BLaER1 treated with 17β-estradiol and CSF1 and Interleukin-3, amounts not matched to agents 10 nM and 100 nM (cell line): ENCODE measurements around the gene OSBPL5.

ENCODE experiments used
- H3K27ac ChIP-seq, 11 experiments: shearing (Covaris generic); formaldehyde crosslinking; 2 replicates each; pipeline ENCODE4 v1.8.1; 2022
- H3K27me3 ChIP-seq, 11 experiments: shearing (Covaris generic); formaldehyde crosslinking; 2 replicates each; pipeline ENCODE4 v1.8.1; 2022
- H3K36me3 ChIP-seq, 11 experiments: shearing (Covaris generic); formaldehyde crosslinking; 2 replicates each; pipeline ENCODE4 v1.8.1; 2022
- H3K4me1 ChIP-seq, 10 experiments: shearing (Covaris generic); formaldehyde crosslinking; 2 replicates each; pipeline ENCODE4 v1.8.1; 2022
- H3K4me2 ChIP-seq, 11 experiments: shearing (Covaris generic); formaldehyde crosslinking; 2 replicates each; pipeline ENCODE4 v1.8.1; 2022
- H3K4me3 ChIP-seq, 10 experiments: shearing (Covaris generic); formaldehyde crosslinking; 2 replicates each; pipeline ENCODE4 v1.8.1; 2022
- H3K9ac ChIP-seq, 11 experiments: shearing (Covaris generic); formaldehyde crosslinking; 2 replicates each; pipeline ENCODE4 v1.8.1; 2022
- H3K9me3 ChIP-seq, 11 experiments: shearing (Covaris generic); formaldehyde crosslinking; replicated peaks in 1 of 11; 2 replicates each; pipeline ENCODE4 v1.8.1; 2022
- H4K20me1 ChIP-seq, 11 experiments: shearing (Covaris generic); formaldehyde crosslinking; 2 replicates each; pipeline ENCODE4 v1.8.1; 2022
- Cebpa-rat ChIP-seq, 11 experiments: shearing (Covaris generic); IDR thresholded peaks; 2 replicates each; pipeline ENCODE4 v1.8.1; 2022

The OSBPL5 gene

DNA sequence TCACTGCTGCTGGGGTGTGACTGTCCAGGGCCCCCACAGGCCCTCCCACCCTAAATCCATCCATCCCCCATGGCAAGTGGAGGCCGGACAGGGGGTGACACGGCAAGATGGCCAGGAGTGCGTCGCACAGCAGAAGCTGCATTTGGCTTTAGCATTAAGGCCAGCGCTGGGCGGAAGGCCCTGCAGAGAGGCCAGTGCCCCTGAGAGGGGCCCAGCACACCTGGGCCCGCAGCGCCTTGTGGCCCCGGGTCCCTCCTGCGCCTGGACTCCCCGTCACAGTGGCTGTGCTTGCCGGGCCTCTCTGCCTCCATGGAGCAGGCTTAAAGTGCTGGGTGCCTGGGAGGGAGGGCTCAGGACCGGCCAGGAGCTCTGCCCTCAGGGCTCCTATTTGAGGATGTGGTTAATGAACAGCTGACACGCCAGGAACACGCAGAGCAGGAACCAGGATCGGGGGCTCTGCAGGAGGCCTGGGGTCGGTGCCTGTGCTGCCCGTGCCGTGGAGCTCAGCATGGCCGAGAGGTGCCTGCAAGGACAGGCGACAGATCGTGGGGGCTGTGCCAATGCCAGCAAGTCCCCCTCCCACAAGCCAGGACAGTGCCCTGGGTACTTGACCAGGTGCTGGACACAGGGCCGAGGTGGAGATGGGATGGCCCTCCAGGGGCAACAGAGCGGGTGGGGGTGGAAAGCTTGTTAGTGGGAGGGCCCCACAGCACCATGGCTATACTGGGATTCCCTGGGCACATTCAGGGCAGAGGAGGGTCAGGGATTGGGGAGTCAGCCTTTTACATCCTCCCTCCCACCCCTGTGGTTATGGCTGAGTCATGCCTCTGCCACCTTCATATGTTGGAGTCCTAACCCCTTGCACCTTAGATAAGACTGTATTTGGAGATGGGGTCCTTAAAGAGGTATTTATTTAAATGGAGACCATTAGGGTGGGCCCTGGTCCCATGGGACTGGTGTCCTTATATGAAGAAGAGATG, 77.0 kb downstream of the OSBPL5 start:
- Histone ChIP-seq H4K20me1 (peaks cover 0 to 61% (median 0%) of the 10 kb centered on the region in 11 experiments; a peak in 7 of 22 replicates), H3K9me3 (no peaks in the 10 kb centered on the region), H3K36me3 (peaks cover 0 to 27% (median under 1%) of the 10 kb centered on the region in 11 experiments; a peak in 8 of 22 replicates), H3K27me3 (no peaks in the 10 kb centered on the region), H3K9ac (peak overlapping the region in 5 of 11 experiments; percentile 11 to 48 (median 17); a peak in 3 of 22 replicates), H3K27ac (peak overlapping the region in 3 of 11 experiments; percentile 26 to 32 (median 29); a peak in 2 of 22 replicates), H3K4me3 (no peak overlapping the region), H3K4me2 (peak overlapping the region in 9 of 11 experiments; percentile 34 to 81 (median 56); a peak in 16 of 22 replicates), H3K4me1 (peaks cover 5 to 25% (median 11%) of the 10 kb centered on the region in 10 experiments; a peak in 19 of 20 replicates)
- TF ChIP-seq Cebpa-rat (IDR thresholded peaks at IDR 0.05) = no peak

DNA sequence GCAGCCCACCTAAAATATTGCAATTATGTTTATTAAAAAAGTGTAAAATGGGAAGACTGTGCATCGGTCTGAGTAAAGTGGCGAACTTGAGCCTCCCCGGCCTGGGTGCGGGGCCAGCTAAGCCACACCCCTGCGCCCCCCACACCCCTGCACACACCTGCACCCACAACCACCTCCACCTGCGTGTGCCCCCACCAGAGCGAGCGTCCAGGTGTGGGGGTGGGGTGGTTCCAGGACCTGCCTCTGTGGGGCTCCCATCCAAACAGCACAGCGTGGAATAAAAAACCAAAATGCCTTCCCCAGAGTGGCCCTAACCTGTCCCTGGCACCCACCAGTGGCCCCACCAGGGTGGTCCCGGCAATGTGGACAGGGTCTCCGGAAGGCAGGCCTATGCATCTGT, 77.7 kb downstream of the OSBPL5 start:
- peaks cover 0 to 26% (median 0%) of the 10 kb centered on the region in 11 experiments; a peak in 7 of 22 replicates for H3K36me3 ChIP-seq
- H3K27ac ChIP-seq = no peak overlapping the region
- peaks cover 5 to 25% (median 11%) of the 10 kb centered on the region in 10 experiments; a peak in 19 of 20 replicates for H3K4me1 ChIP-seq
- no peak overlapping the region for H3K4me3 ChIP-seq
- TF ChIP-seq Cebpa-rat (IDR thresholded peaks at IDR 0.05) = no peak
- no peaks in the 10 kb centered on the region for H3K9me3 ChIP-seq
- H3K27me3 ChIP-seq = no peaks in the 10 kb centered on the region
- peak overlapping the region in 2 of 11 experiments; percentile 52 to 78; a peak in 2 of 22 replicates for H3K4me2 ChIP-seq
- peak overlapping the region in 2 of 11 experiments; percentile 17 to 43; a peak in 2 of 22 replicates for H3K9ac ChIP-seq
- peaks cover 0 to 53% (median 0%) of the 10 kb centered on the region in 11 experiments; a peak in 7 of 22 replicates for H4K20me1 ChIP-seq

DNA sequence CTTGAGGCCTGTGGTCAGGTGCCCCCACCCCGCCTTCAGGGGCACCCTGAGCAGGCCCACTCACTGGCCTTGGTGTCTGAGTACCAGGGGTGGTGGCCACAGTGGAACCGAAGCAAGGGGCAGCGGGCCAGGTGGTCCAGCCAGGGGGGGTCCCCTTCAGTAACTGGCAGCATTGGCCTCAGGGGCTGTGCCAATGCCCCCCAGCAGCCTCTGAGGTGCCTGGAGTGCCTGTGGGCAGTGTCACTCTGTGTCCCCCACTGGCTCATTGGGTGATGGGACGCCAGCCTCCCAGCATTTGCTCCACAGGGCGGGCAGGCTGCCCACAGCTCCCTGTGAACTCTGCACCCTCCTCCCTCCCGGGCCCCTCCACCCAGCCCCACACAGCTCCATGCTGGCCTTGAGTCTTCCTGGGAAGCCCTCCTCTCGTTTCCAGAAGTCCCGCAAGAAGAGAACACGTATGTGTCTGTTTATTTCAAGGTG, 78.4 kb downstream of the OSBPL5 start:
- Histone ChIP-seq H3K4me2 (no peak overlapping the region), H3K27me3 (no peaks in the 10 kb centered on the region), H3K4me1 (peaks cover 5 to 21% (median 11%) of the 10 kb centered on the region in 10 experiments; a peak in 19 of 20 replicates), H3K27ac (no peak overlapping the region), H3K4me3 (no peak overlapping the region), H3K36me3 (peaks cover 0 to 26% (median 0%) of the 10 kb centered on the region in 11 experiments; a peak in 7 of 22 replicates), H3K9me3 (no peaks in the 10 kb centered on the region), H3K9ac (no peak overlapping the region), H4K20me1 (peaks cover 0 to 50% (median 0%) of the 10 kb centered on the region in 11 experiments; a peak in 7 of 22 replicates)
- no peak for TF ChIP-seq Cebpa-rat (IDR thresholded peaks at IDR 0.05)

DNA sequence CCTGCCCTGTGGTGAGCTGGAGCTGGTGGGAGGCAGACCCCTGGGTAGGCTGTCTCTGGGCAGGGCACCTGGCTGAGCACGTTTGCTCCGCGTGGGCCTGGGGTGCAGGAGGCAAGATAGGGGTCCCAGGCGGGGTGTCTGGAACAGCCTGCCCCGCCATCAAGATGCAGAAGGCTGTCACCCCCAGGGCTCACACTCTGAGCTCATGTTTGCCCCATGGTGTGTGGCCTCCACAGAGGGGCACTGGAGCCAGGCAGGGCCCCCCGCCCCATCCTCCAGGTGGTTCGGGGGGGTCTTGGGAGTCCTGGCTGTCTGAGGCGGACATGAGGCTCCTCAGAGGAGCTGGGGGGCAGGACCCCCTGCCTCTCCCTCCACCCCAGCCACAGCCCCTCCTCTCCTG, 79.0 kb downstream of the OSBPL5 start:
- Histone ChIP-seq H3K4me3 (no peak overlapping the region), H3K36me3 (peaks cover 0 to 23% (median 0%) of the 10 kb centered on the region in 11 experiments; a peak in 7 of 22 replicates), H3K9me3 (no peaks in the 10 kb centered on the region), H4K20me1 (peaks cover 0 to 44% (median 0%) of the 10 kb centered on the region in 11 experiments; a peak in 6 of 22 replicates), H3K27me3 (no peaks in the 10 kb centered on the region), H3K4me1 (peaks cover 5 to 19% (median 11%) of the 10 kb centered on the region in 10 experiments; a peak in 19 of 20 replicates), H3K4me2 (no peak overlapping the region), H3K9ac (no peak overlapping the region), H3K27ac (no peak overlapping the region)
- TF ChIP-seq Cebpa-rat (IDR thresholded peaks at IDR 0.05) = no peak

DNA sequence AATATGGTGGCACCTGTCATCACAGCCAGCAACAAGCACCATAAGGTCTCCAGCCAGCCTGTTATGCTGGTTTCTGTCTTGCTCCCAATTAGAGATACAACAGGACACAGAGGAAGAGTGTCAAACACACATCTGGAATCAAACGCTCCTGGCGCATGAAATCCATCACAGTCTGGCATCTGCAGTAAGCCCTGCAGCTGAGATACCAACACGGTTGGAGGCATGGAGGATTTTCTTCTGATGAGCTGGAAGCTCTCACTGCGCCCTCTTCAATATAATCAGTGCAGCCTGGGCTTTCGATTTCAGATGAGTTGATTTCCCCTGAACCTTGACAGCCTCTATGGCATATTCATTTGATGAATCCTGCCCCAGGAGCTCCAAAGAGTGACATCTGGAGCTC, 80.1 kb downstream of the OSBPL5 start:
- Histone ChIP-seq H3K4me2 (no peak overlapping the region), H3K4me1 (peaks cover 5 to 19% (median 11%) of the 10 kb centered on the region in 10 experiments; a peak in 19 of 20 replicates), H3K27ac (no peak overlapping the region), H3K36me3 (peaks cover 0 to 13% (median 0%) of the 10 kb centered on the region in 11 experiments; a peak in 5 of 22 replicates), H3K4me3 (no peak overlapping the region), H4K20me1 (peaks cover 0 to 34% (median 0%) of the 10 kb centered on the region in 11 experiments; a peak in 6 of 22 replicates), H3K9ac (no peak overlapping the region), H3K9me3 (no peaks in the 10 kb centered on the region), H3K27me3 (no peaks in the 10 kb centered on the region)
- no peak for TF ChIP-seq Cebpa-rat (IDR thresholded peaks at IDR 0.05)

DNA sequence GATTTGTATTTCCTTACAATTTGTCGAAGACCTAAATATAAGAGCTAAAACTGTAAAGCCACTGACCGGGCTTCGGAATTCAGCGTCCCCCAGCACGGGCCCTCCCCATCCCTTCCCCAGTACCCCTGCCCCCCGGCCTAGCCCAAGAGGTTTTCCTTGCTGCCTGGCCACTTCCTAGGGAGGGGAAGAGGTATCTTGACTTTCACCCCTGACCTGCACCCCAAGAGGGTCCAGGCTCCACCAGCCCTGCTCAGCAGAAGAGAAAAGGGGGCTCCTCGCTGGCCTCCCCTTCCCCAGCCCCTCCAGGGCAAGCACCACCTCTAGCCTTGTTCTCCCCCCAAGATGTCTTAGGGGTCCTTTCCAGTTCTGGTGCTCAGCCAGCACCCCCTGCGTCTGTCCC, 81.8 kb downstream of the OSBPL5 start:
- H4K20me1 ChIP-seq = peaks cover 0 to 16% (median 0%) of the 10 kb centered on the region in 11 experiments; a peak in 5 of 22 replicates
- no peaks in the 10 kb centered on the region; a peak in 1 of 22 replicates for H3K36me3 ChIP-seq
- H3K27me3 ChIP-seq = no peaks in the 10 kb centered on the region
- no peak for TF ChIP-seq Cebpa-rat (IDR thresholded peaks at IDR 0.05)
- H3K4me2 ChIP-seq = no peak overlapping the region
- no peak overlapping the region for H3K9ac ChIP-seq
- peaks cover 5 to 11% (median 7%) of the 10 kb centered on the region in 10 experiments; a peak in 19 of 20 replicates for H3K4me1 ChIP-seq
- no peak overlapping the region for H3K27ac ChIP-seq
- H3K4me3 ChIP-seq = no peak overlapping the region
- H3K9me3 ChIP-seq = no peaks in the 10 kb centered on the region

DNA sequence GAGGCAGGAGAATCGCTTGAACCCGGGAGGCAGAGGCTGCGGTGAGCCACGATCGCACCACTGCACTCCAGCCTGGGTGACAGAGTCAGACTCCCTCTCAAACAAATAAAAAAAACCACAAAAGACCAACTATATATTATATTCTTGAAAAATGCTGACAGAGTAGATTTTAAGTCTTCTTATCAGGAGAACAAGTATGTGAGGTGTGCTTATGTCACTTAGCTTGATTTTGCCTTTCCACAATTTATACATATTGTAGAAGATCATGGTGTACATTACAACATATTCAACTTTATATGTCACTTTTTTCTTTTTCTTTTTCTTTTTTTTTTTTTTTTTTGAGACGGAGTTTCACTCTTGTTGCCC, 83.7 kb downstream of the OSBPL5 start:
- no peak overlapping the region for H3K4me3 ChIP-seq
- no peaks in the 10 kb centered on the region for H3K27me3 ChIP-seq
- H3K4me1 ChIP-seq = no peaks in the 10 kb centered on the region
- 0 out of 22 replicates have a peak, but pooled peaks cover 0 to 5% (median 0%) of the 10 kb centered on the region in 11 experiments for H4K20me1 ChIP-seq
- no peak overlapping the region for H3K4me2 ChIP-seq
- no peak for TF ChIP-seq Cebpa-rat (IDR thresholded peaks at IDR 0.05)
- H3K9ac ChIP-seq = no peak overlapping the region
- H3K9me3 ChIP-seq = no peaks in the 10 kb centered on the region
- H3K36me3 ChIP-seq = no peaks in the 10 kb centered on the region
- H3K27ac ChIP-seq = no peak overlapping the region

DNA sequence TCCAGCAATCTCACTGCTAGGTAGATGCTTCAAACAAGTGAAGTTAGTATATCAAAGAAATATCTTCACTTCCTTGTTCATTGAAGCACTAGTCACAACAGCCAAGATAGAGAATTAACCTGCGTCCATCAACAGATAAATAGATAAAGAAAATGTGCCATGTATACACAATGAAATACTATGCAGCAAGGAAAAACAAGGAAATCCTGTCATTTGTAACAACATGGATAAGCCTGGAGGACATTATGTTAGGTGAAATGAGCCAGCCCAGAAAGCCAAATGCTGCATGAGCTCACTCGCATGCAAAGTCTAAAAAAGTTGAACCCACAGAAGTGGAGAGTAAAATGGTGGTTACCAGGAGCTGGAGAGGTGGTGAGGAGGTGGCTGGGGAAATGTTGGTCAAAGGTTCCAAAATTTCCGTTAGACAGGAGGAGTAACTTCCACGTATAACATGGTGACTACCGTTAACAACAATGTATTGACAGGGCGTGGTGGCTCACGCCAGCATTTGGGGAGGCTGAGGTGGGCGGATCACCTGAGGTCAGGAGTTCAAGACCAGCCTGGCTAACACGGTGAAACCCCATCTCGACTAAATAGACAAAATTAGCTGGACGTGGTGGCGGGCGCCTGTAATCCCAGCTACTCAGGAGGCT, 84.3 kb downstream of the OSBPL5 start:
- Histone ChIP-seq H3K27ac (no peak overlapping the region), H3K4me2 (no peak overlapping the region), H3K9ac (no peak overlapping the region), H3K9me3 (no peaks in the 10 kb centered on the region), H3K27me3 (no peaks in the 10 kb centered on the region), H4K20me1 (no peaks in the 10 kb centered on the region), H3K4me1 (no peaks in the 10 kb centered on the region), H3K4me3 (no peak overlapping the region), H3K36me3 (no peaks in the 10 kb centered on the region)
- no peak for TF ChIP-seq Cebpa-rat (IDR thresholded peaks at IDR 0.05)
